Stimulated activated CD4-positive, alpha-beta T cell treated with anti-CD3 and anti-CD28 coated beads, Interleukin-4, amount 100 ng/mL, for 4 hours (primary cell): ENCODE results near the gene TGFBR2.

Experiments used
- DNase-seq, 2 experiments: peaks; one replicate each; pipeline ENCODE4 v3.0.0-alpha.2; 2020

The TGFBR2 gene

DNA sequence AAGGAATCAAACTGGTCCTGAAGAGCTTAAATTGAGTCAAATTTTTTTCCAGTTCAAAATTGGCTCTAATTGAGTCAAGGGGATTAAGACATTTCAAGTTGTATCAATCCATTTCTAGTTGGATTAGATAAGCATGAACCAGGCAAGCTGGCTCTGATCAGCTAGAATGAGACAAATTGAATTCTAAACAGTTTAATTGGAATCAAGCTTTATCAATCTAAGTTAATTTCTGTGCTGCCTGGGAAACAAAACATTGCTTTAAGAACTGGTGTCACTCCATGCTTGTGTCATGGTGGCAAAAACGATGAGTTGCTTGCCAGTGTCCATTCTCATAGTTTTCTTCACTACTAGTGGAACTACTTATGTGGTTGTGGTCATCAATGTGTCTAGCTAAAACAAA is 116.8 kb downstream of the TGFBR2 start:
- DNase-seq = no peak

DNA sequence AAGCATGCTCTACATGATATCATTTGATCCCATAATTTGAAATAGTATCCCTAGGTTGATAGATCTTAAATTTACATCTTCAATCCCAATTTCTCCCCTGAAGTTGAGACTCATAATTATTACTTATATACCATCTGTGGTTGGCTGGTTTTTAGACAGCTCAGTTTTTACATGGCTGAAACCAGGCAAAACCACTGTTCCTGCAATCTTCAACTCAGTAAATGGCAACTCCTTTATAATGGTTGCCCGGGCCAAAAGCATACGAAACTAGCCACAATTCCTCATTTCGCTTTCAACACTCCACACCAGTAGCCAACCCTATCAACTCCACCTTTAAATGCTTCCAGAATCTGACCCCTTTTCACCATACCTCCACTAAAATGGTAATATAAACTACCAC is 118.5 kb downstream of the TGFBR2 start:
- no peak for DNase-seq

DNA sequence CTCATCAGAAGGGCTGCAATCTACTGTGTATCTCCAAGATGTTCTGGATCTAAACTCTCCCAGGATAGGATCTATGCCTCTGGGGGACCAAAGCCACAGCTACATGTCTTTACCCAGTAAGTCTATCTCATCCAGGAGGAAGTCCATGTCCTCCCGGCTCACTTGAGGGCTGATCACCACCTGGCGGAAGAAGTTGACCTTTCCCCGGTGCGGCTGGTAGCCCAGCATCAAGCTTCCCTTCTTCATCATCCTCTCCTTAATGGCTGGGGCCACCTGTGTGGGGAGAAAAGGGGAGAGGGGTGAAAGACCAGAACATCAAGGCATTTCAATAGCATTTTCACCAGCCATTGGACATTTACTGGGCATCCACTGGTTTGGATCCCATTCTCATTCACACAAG is 121.7 kb downstream of the TGFBR2 start:
- no peak for DNase-seq

DNA sequence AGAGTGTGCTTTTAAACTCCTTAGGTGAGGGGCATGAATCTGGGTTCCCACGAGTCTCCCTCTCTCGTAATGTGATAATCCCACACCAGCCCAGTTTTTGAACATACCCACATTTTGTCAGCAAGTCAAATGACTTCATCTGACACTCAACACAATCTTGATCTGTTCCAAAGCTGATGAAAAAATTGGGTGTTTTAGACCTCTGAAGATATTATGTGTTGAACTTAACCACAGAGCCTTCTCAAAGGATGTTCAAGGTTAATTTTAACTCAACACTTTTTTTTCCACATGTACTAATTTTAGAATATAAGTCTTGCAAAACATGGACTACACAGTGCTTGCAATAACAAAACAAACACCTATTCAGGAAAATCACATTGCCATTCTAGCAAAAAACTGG is 123.1 kb downstream of the TGFBR2 start:
- DNase-seq = no peak

DNA sequence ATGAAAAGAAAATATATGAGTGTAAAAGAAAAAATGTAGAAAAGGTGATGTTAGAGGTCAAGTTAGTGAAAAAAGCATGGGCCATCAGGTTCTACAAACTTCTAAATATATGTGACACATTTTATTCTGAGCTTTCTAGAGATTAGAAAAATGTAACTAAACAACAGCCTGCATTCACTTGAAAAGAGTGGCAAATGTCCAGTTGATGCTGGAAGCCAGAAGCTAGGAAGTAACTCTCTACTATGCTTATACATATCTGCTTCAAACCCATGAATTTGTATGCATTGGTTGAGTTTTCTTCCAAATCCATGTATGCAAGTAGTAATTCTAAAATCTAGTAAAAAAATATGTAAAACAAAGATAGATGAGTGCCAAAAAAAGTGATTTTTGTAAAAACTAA is 123.5 kb downstream of the TGFBR2 start:
- DNase-seq = no peak

DNA sequence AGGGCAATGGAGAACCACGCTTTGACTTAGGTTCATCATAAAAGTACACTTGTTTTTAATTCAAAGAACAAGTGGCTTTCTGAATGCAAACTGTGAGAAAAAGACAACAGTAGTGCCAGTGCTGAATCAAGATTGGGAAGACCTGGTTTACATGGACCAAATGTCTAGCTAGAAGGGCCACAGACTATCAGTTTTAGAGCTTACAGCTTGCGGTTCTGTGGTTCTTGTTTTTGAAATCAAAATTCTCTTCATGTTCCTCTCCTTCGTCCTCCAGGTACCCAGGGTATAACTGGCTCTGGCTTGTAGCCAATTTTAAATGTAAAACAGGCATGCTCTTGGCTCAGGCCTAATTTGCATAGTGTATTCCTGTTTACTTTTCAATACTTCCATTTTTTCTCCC is 124.6 kb downstream of the TGFBR2 start:
- DNase-seq = no peak

DNA sequence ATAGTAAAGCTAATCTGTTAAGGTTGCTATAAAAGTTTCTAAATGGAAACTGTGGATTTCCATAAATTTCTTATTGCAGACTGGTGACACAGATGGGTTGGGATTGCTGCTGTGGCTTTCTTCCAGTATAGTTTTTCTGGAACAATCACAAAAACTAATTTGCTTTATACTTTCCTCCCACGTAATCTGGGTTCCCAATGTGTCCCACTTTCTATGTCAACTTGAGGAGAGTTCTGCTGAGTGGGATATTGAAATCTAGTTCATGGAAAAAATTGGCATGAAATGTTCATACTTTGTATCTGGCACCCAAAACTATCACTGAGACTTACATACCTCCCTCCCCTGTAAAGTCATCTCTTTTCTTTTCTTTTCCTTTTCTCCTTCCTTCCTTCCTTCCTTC is 126.8 kb downstream of the TGFBR2 start:
- DNase-seq = no peak

DNA sequence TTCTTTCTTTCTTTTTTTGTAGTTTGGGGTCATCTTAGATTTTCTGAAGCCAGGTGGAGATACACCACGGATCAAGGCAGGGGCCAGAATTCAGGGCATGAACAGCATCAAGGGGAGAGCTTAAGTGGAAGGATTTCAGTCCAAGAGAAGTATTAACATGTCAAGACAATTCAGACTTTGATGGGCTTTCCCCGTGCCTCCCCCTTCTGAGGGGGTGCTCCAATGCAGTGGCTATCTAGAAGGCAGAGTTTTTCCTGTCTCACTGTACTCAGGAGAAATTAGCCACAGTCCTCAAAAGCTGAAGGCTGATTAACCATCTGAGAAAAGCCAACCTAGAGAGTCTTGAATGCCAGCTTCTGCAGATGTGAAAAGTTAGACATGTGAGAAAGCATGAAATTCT is 127.3 kb downstream of the TGFBR2 start:
- DNase-seq = no peak

DNA sequence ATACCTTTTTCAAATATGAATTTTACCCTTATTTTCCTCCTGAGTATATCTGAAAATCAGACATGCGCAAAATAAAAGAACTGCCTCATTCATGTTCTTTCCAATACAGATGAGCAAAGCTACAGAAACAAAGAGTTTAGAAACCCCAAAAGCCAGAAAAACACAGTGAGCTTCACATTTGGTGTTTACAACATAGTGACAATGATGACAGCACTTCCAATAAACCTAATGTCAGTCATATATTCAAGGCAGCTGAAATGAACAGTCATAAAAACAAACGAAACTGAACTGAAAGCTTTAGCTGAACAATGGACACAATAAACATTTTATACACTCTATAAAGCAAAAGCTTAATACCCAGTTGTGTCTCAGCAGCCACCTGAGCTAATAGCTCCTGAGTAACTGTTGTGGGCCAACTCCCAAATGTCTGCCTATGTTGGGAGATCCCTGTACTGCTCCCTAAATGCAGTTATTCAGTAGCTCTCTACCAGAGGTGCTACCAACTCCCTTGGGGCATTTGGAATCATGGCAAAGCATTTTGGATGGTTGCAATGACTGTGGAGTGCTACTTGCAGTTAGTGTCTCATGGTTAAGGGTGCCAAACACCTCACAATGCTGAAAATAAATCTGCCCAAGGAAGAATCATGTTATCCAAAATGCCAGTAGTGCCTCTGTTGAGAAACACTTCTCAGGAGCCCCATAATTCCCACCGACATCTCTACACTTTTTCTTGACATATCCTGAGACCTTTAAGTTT is 131.5 kb downstream of the TGFBR2 start:
- no peak for DNase-seq

DNA sequence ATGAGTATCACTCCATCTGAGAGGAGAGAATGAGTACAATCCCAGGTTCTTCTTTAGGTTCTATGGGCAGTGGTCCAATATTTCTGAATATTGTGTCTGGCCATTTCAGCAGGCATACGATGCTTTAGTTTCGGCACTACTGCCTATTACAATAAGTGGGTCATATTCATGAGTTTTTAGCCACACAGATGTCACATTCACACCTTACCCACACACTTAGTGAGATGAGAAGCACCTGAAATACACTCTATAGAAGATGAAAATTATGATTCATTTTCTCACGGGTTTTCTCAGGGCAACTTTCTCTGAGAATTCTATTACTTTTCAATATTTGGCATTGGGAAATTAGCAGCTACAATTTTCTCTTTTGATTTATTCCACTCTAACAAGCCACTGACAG is 132.2 kb downstream of the TGFBR2 start:
- DNase-seq = no peak

DNA sequence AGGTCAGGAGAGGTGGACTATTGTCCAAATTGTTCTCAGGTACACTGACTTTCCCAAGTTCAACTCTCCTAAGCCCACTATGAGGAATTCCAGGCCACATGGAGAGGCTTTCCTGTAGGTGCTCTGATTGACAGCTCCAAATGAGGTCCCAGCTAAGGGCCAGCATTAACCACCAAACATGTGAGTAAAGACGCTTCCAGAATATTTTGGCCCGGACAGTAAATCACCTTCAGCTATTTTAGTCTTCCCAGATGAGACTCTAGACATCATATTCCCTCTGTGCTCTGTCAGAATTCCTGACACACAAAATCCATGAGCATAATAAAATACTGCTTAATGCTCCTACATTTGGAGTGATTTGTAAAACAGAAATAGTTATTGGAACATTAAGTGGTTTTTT is 135.5 kb downstream of the TGFBR2 start:
- no peak for DNase-seq

DNA sequence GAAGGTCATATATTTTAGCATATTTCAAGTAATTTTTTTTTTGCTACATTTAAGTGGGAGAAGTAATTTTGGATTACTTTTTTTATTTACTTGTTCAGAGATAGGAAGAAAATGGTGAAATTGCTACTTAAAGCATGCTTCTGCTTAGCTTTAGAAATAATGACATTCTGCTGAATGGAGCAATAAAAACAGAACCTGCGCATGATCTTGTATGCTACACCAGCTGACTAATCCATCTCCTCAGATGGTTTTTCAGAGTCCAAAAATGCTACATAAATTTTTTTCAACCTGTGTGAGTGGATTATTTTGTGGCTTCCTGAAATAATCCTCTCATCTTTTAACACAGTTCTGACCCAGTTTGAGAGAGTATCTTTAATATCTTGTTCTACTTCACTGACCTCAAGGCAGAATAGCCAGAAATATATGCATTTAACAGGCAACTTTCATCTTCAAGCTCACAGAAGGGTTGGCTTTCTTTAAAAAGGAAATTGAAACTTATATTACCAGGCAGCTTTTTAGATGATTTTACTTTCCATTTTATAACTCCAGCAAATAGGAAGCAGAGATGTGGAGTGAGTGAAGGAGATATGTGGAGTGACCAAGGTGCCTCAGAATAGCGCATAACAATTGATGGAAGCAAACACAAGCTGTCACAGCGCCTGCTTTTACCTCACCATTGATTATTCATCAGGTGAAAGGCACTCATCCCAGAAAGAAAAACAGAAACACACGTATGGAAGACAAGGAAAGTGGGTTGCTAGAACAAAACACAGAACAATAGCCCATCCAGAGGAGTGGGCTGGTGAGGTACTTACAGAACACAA is 136.6 kb downstream of the TGFBR2 start:
- DNase-seq = no peak
